Measurements from ENCODE around the gene MCUB.

The MCUB gene

DNA sequence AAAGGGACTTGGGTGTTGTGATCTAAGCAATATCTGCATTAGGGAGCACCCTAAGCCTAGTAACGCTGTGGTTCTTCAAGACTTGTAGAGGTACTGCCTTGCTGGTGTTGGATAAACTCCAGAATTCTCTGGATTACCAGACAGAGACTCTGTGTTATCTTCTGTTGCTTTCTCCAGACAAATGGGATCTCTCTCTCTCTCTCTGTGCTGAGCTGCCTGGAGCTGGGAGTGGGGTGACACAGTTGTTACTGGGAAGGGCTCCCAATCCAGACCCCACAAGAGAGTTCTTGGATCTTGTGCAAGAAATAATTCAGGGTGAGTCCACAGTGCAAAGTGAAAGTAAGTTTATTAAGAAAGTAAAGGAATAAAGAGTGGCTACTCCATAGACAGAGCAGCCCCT, 48.8 kb downstream of the MCUB start:
- no peak for DNase-seq (ENCODE audit: low read depth)
- no peaks in the 10 kb centered on the region for H3K4me1 ChIP-seq (ENCODE audit: control insufficient read depth, insufficient read depth, low read length)
- no peaks in the 10 kb centered on the region for H3K27me3 ChIP-seq (replicated peaks; ENCODE audit: control insufficient read depth, insufficient read depth, low read length)
- H3K9ac ChIP-seq (ENCODE audit: low read length) = no peak overlapping the region
- peak overlapping the region; percentile 20 for H3K4me3 ChIP-seq (ENCODE audit: low read length)
- no peaks in the 10 kb centered on the region for H3K9me3 ChIP-seq (ENCODE audit: control insufficient read depth, low read length)
- H3K36me3 ChIP-seq (ENCODE audit: control insufficient read depth, insufficient read depth, low read length, severe bottlenecking) = no peaks in the 10 kb centered on the region

DNA sequence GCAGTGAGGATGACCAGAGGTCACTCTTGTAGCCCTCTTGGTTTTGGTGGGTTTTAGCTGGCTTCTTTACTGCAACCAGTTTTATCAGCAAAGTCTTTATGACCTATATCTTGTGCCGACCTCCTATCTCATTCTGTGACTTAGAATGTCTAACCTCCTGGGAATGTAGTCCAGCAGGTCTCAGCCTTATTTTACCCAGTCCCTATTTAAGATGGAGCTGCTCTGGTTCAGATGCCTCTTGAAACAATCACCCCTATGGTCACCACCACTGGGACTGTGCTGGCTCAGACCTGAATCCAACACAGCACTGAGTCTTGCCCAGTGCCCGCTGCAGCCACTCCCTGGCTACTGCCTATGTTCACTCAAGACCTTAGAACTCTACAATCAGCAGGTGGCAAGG, 49.4 kb downstream of the MCUB start:
- H3K4me1 ChIP-seq (ENCODE audit: control insufficient read depth, insufficient read depth, low read length) = peaks cover 2% of the 10 kb centered on the region
- no peaks in the 10 kb centered on the region for H3K36me3 ChIP-seq (ENCODE audit: control insufficient read depth, insufficient read depth, low read length, severe bottlenecking)
- no peak overlapping the region for H3K4me3 ChIP-seq (ENCODE audit: low read length)
- H3K27me3 ChIP-seq (replicated peaks; ENCODE audit: control insufficient read depth, insufficient read depth, low read length) = no peaks in the 10 kb centered on the region
- no peak overlapping the region for H3K9ac ChIP-seq (ENCODE audit: low read length)
- no peaks in the 10 kb centered on the region for H3K9me3 ChIP-seq (ENCODE audit: control insufficient read depth, low read length)
- DNase-seq (ENCODE audit: low read depth) = no peak

DNA sequence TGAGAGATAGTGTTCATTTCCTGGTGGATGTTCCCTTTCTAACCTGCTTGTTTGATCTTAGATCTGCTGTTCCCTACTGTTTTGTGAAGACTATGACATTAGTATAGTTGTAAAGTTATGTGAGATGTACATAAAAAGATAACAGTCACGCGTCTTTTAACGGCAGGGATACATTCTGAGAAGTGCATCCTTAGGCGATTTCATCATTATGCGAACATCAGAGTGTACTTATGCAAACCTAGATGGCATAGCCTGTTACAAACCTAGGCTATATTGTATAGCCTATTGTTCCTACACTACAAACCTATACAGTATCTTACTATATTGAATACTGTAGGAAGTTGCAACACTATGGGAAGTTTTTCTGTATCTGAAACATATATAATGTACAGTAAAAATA, 50.4 kb downstream of the MCUB start:
- no peaks in the 10 kb centered on the region for H3K27me3 ChIP-seq (replicated peaks; ENCODE audit: control insufficient read depth, insufficient read depth, low read length)
- no peak for DNase-seq (ENCODE audit: low read depth)
- no peak overlapping the region for H3K4me3 ChIP-seq (ENCODE audit: low read length)
- H3K9ac ChIP-seq (ENCODE audit: low read length) = no peak overlapping the region
- H3K36me3 ChIP-seq (ENCODE audit: control insufficient read depth, insufficient read depth, low read length, severe bottlenecking) = no peaks in the 10 kb centered on the region
- no peaks in the 10 kb centered on the region for H3K9me3 ChIP-seq (ENCODE audit: control insufficient read depth, low read length)
- H3K4me1 ChIP-seq (ENCODE audit: control insufficient read depth, insufficient read depth, low read length) = peaks cover 7% of the 10 kb centered on the region

DNA sequence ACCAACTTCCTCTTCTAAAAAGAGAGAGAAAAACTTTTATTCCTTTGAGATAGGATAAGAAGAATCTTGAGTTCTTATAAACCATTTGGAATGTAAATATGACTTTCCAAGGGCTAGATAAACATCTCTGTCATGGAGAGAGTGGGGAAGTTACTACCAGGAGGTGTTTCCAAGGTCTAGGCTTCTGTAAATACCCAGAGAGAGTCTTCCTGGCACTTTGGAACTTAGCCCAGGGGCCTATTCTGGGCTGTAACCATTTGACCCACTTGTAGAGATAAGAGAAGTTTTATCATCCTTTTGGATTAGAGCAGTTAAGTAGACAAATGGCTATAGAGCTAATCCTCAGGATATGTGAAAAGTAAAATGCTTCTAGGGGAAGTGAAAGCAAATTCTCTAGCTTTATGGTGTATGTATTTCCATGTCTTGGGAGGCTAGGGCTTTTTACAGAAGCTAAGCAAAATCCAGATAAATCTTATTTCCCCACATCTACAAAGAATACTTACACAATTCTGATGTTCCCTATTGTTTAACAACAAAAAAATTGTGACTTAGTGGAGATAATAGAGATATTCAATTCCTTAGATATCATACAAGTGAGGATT, 51.1 kb downstream of the MCUB start:
- no peaks in the 10 kb centered on the region for H3K36me3 ChIP-seq (ENCODE audit: control insufficient read depth, insufficient read depth, low read length, severe bottlenecking)

DNA sequence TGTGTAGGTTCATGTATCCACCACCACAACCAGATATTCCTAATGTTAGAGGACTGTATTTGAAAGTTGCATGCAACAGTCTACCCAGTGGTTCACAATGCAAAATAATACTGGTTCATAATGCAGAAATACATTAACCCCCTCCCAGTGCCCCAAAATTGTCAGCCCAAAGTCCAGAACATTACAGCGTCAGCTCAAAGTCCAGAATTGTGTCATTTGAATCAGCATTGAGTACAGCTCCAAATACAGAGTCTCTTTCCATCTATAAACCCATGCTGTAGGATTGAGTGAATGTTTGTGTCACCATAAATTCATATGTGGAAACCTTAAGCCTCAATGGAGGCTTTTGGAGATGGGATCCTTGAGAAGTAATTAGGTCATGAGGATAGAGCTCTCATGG, 54.0 kb downstream of the MCUB start:
- no peaks in the 10 kb centered on the region for H3K27me3 ChIP-seq (replicated peaks; ENCODE audit: control insufficient read depth, insufficient read depth, low read length)
- H3K4me1 ChIP-seq (ENCODE audit: control insufficient read depth, insufficient read depth, low read length) = peaks cover 21% of the 10 kb centered on the region
- no peaks in the 10 kb centered on the region for H3K36me3 ChIP-seq (ENCODE audit: control insufficient read depth, insufficient read depth, low read length, severe bottlenecking)
- H3K9me3 ChIP-seq (ENCODE audit: control insufficient read depth, low read length) = no peaks in the 10 kb centered on the region
- no peak for DNase-seq (ENCODE audit: low read depth)
- no peak overlapping the region for H3K9ac ChIP-seq (ENCODE audit: low read length)
- no peak overlapping the region for H3K4me3 ChIP-seq (ENCODE audit: low read length)

More for the DNA sequence above, 51.1 kb downstream of the MCUB start:
- no peaks in the 10 kb centered on the region for H3K27me3 ChIP-seq (replicated peaks; ENCODE audit: control insufficient read depth, insufficient read depth, low read length)
- H3K9ac ChIP-seq (ENCODE audit: low read length) = no peak overlapping the region
- H3K4me1 ChIP-seq (ENCODE audit: control insufficient read depth, insufficient read depth, low read length) = peaks cover 12% of the 10 kb centered on the region
- no peak overlapping the region for H3K4me3 ChIP-seq (ENCODE audit: low read length)
- no peaks in the 10 kb centered on the region for H3K9me3 ChIP-seq (ENCODE audit: control insufficient read depth, low read length)
- no peak for DNase-seq (ENCODE audit: low read depth)

DNA sequence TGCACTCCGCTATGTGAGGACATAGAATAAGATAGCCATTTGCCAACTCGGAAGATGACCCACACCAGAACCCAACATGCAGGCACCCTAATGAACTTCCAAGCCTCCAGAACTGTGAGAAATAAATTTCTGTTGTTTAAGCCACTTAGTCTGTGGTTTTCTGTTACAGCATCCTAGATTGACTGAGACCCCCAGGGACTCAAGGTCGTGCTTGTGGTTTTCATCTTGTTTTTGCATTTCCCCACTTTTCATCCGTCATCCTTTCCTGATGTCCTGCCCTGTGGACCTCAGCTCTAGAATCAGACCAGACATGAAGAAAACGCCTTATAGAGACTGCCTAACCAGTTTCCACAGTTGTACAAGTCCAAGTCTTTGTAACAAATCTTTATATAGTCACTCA, 54.4 kb downstream of the MCUB start:
- Histone ChIP-seq H3K9me3 (ENCODE audit: control insufficient read depth, low read length) (no peaks in the 10 kb centered on the region), H3K4me1 (ENCODE audit: control insufficient read depth, insufficient read depth, low read length) (peaks cover 21% of the 10 kb centered on the region), H3K36me3 (ENCODE audit: control insufficient read depth, insufficient read depth, low read length, severe bottlenecking) (no peaks in the 10 kb centered on the region), H3K27me3 (replicated peaks; ENCODE audit: control insufficient read depth, insufficient read depth, low read length) (no peaks in the 10 kb centered on the region), H3K4me3 (ENCODE audit: low read length) (peak overlapping the region; percentile 15), H3K9ac (ENCODE audit: low read length) (no peak overlapping the region)
- DNase-seq (ENCODE audit: low read depth) = no peak

DNA sequence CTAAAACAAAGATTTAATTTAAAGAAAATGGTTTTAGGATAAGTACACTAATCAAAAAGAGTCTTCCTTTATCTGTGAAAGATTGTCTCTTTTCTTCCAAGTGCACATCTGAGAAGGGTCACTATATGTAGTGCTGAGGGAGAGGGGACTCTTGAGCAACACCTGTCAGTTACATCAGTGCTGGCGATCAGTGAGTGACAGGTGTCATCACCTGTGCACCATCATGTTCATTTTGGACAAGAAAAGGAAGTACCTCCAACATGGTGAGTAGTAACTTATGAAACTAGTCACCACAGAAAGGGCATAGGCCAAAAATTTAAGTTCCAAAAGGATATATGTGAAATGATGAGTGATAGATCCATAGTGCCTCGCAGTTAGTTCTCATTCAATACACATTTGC, 55.7 kb downstream of the MCUB start:
- no peaks in the 10 kb centered on the region for H3K27me3 ChIP-seq (replicated peaks; ENCODE audit: control insufficient read depth, insufficient read depth, low read length)

DNA sequence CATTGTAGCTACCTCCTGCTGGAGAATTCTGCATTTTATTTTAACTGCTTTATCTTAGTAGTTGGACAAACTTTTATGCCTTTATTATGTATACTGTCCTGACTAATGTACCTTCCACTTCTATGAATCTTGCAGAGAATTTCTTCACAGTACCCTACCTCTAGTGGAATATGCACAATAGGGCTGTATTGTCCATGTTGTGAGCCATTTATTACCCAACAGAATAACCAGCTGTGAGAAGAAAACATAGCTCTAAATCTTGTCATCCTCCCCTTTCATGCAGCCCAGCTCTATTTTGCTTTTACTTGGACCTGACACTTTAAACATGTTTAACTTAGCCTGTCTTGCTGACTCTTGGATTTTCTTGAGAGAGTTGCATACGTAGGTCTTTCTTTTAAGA, 56.2 kb downstream of the MCUB start:
- no peaks in the 10 kb centered on the region for H3K36me3 ChIP-seq (ENCODE audit: control insufficient read depth, insufficient read depth, low read length, severe bottlenecking)

More for the DNA sequence above, 55.7 kb downstream of the MCUB start:
- Histone ChIP-seq H3K36me3 (ENCODE audit: control insufficient read depth, insufficient read depth, low read length, severe bottlenecking) (no peaks in the 10 kb centered on the region), H3K4me1 (ENCODE audit: control insufficient read depth, insufficient read depth, low read length) (peaks cover 21% of the 10 kb centered on the region), H3K9ac (ENCODE audit: low read length) (no peak overlapping the region), H3K9me3 (ENCODE audit: control insufficient read depth, low read length) (no peaks in the 10 kb centered on the region), H3K4me3 (ENCODE audit: low read length) (no peak overlapping the region)
- no peak for DNase-seq (ENCODE audit: low read depth)

DNA sequence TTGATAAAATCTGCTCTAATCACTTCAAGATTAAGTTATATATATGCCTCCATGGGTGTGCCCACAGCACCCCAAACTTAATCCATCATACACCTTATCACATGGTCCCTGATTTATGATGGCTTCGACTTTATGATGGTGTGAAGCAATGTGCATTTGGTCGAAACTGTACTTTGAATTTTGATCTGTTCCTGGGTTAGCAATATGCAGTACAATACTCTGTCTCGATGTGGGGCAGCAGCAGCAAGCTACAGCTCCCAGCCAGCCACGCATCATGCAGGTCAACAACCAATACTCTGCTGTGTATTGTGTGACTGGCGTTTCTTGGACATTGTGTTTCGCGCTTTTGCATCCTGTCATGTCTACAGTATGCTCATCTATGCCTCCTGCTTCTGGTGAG, 62.6 kb downstream of the MCUB start:
- Histone ChIP-seq H3K9ac (ENCODE audit: low read length) (no peak overlapping the region), H3K4me1 (ENCODE audit: control insufficient read depth, insufficient read depth, low read length) (no peaks in the 10 kb centered on the region), H3K9me3 (ENCODE audit: control insufficient read depth, low read length) (no peaks in the 10 kb centered on the region), H3K36me3 (ENCODE audit: control insufficient read depth, insufficient read depth, low read length, severe bottlenecking) (no peaks in the 10 kb centered on the region), H3K27me3 (replicated peaks; ENCODE audit: control insufficient read depth, insufficient read depth, low read length) (no peaks in the 10 kb centered on the region), H3K4me3 (ENCODE audit: low read length) (no peak overlapping the region)
- no peak for DNase-seq (ENCODE audit: low read depth)

More for the DNA sequence above, 56.2 kb downstream of the MCUB start:
- Histone ChIP-seq H3K9me3 (ENCODE audit: control insufficient read depth, low read length) (no peaks in the 10 kb centered on the region), H3K4me3 (ENCODE audit: low read length) (no peak overlapping the region), H3K4me1 (ENCODE audit: control insufficient read depth, insufficient read depth, low read length) (peaks cover 21% of the 10 kb centered on the region), H3K27me3 (replicated peaks; ENCODE audit: control insufficient read depth, insufficient read depth, low read length) (no peaks in the 10 kb centered on the region), H3K9ac (ENCODE audit: low read length) (no peak overlapping the region)
- DNase-seq (ENCODE audit: low read depth) = no peak

DNA sequence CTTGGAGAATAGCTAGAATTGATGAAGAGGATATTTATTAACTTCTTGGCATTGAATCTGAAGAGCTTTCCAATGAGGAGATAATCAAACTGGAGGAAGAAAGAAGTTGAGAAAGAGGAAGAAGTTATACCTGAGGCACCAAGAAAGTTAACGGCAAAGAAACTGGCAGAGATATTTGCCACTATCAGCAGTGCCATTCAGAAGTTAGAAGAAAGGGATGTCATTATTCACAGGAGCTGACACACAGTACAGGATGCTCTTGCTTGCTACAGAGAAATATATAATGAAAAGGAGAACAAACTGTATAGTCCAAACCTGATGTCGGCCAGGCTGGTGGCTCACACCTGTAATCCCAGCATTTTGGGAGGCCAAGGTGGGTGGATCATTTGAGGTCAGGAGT, 64.5 kb downstream of the MCUB start:
- Histone ChIP-seq H3K9me3 (ENCODE audit: control insufficient read depth, low read length) (no peaks in the 10 kb centered on the region), H3K4me3 (ENCODE audit: low read length) (no peak overlapping the region), H3K27me3 (replicated peaks; ENCODE audit: control insufficient read depth, insufficient read depth, low read length) (no peaks in the 10 kb centered on the region), H3K4me1 (ENCODE audit: control insufficient read depth, insufficient read depth, low read length) (no peaks in the 10 kb centered on the region), H3K36me3 (ENCODE audit: control insufficient read depth, insufficient read depth, low read length, severe bottlenecking) (no peaks in the 10 kb centered on the region), H3K9ac (ENCODE audit: low read length) (no peak overlapping the region)
- no peak for DNase-seq (ENCODE audit: low read depth)

DNA sequence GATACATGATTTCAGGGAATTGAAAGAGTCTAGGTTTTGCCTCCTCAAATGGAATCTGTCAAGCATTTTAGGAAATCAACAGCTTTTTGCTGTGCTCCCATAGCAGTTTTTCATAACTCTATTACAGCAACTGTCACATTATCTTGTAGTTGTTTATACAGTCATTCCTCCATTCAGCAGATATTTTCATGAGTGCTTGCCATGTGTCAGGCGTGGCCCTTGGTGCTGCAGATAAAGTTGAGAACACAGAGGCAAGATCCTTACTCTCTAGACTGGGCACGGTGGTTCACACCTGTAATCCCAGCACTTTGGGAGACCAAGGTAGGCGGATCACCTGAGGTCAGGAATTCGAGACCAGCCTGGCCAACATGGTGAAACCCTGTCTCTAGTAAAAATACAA, 67.3 kb downstream of the MCUB start:
- Histone ChIP-seq H3K27me3 (replicated peaks; ENCODE audit: control insufficient read depth, insufficient read depth, low read length) (no peaks in the 10 kb centered on the region), H3K4me1 (ENCODE audit: control insufficient read depth, insufficient read depth, low read length) (no peaks in the 10 kb centered on the region), H3K9ac (ENCODE audit: low read length) (no peak overlapping the region), H3K36me3 (ENCODE audit: control insufficient read depth, insufficient read depth, low read length, severe bottlenecking) (no peaks in the 10 kb centered on the region), H3K9me3 (ENCODE audit: control insufficient read depth, low read length) (no peaks in the 10 kb centered on the region), H3K4me3 (ENCODE audit: low read length) (no peak overlapping the region)
- DNase-seq (ENCODE audit: low read depth) = no peak

DNA sequence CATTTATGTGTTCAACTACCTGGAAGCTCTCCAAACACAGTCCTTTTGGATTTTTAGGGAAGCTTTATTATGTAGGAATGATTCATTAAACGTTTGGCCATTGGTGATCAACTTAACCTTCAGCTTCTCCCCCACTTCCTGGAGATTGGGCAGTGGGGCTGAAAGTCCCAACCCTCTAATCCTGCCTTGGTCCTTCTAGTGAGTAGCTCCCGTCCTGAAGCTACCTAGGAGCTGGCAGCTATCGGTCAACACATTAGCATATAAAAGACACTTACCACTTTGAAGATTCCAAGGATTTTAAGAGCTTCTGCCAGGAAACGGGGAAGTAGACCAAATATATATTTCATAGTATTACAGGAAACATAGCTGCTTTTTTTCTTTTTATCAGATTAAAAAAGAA, 69.7 kb downstream of the MCUB start:
- Histone ChIP-seq H3K4me1 (ENCODE audit: control insufficient read depth, insufficient read depth, low read length) (no peaks in the 10 kb centered on the region), H3K4me3 (ENCODE audit: low read length) (no peak overlapping the region), H3K9ac (ENCODE audit: low read length) (no peak overlapping the region), H3K9me3 (ENCODE audit: control insufficient read depth, low read length) (no peaks in the 10 kb centered on the region), H3K27me3 (replicated peaks; ENCODE audit: control insufficient read depth, insufficient read depth, low read length) (no peaks in the 10 kb centered on the region), H3K36me3 (ENCODE audit: control insufficient read depth, insufficient read depth, low read length, severe bottlenecking) (no peaks in the 10 kb centered on the region)
- no peak for DNase-seq (ENCODE audit: low read depth)
